Fibroblast of the aortic adventitia (primary cell): Measurements from ENCODE around the gene MED7. TPM values are rescaled to one million over a fixed set of nuclear protein-coding genes. Genes with fewer than 3 reads are reported as not detected.

Source experiments
- DNase-seq: peaks from one replicate; pipeline ENCODE4 v3.0.0-alpha.2; 2010; ENCODE audit warnings: low read depth
- H3K4me3 ChIP-seq: 2 replicates; pipeline ENCODE4 v1.5.1; 2011; ENCODE audit warnings: low read depth, mild to moderate bottlenecking, control low read depth, low read length, moderate library complexity
- CTCF ChIP-seq: IDR thresholded peaks from 2 replicates; pipeline ENCODE4 v1.5.1; 2011; ENCODE audit warnings: mild to moderate bottlenecking, low read length, control low read depth, inconsistent platforms; ENCODE audit not compliant: insufficient read depth
- total RNA-seq: library from RNA; depleted of rRNA; stranded (reverse); fragments of >200 nt; gene quantifications from 2 replicates; pipeline ENCODE4 v1.2.3, GENCODE V29; 2012; ENCODE audit warnings: low replicate concordance

Gene MED7
- total RNA-seq, 1 donor, result 15.4 TPM

- H3K4me3 ChIP-seq, result no peak overlapping the region
- DNase-seq, result no peak
- TF ChIP-seq CTCF, result no peak
Measured at GRCh38 chr5:157130925-157131324, 11.7 kb downstream of the MED7 start.

- no peak overlapping the region for H3K4me3 ChIP-seq
- DNase-seq, result no peak
Measured at GRCh38 chr5:157121709-157122108, 21.0 kb downstream of the MED7 start.

GRCh38 chr5:157120102-157120501 lies 22.6 kb downstream of the MED7 start:
- TF ChIP-seq CTCF, result no peak
- no peak for DNase-seq
- no peak overlapping the region for H3K4me3 ChIP-seq

More at GRCh38 chr5:157121709-157122108, 21.0 kb downstream of the MED7 start:
- no peak for TF ChIP-seq CTCF

- no peak overlapping the region for H3K4me3 ChIP-seq
- no peak for DNase-seq
- TF ChIP-seq CTCF, result no peak
Measured at GRCh38 chr5:157116483-157116954, 26.1 kb downstream of the MED7 start.

GRCh38 chr5:157115502-157115901 lies 27.2 kb downstream of the MED7 start:
- no peak overlapping the region for H3K4me3 ChIP-seq
- DNase-seq, result no peak
- TF ChIP-seq CTCF, result no peak

- DNase-seq, result no peak
- no peak for TF ChIP-seq CTCF
- H3K4me3 ChIP-seq, result no peak overlapping the region
Measured at GRCh38 chr5:157115012-157115411, 27.7 kb downstream of the MED7 start.

GRCh38 chr5:157113002-157113401 lies 29.7 kb downstream of the MED7 start:
- no peak for DNase-seq
- no peak for TF ChIP-seq CTCF
- no peak overlapping the region for H3K4me3 ChIP-seq
